Tibial nerve (tissue), 4 donors: ENCODE results near the gene PAK4.

Source experiments
- EP300 ChIP-seq, 2 donors: sonication (generic); formaldehyde crosslinking; IDR thresholded peaks; one replicate each; pipeline ENCODE4 v1.6.1; 2017; ENCODE audit warnings: antibody characterized with exemption in 2 of 2, mild to moderate bottlenecking in 1 of 2
- POLR2A ChIP-seq, 2 donors: fragments of 450-650 bp; IDR thresholded peaks; one replicate each; pipeline ENCODE4 v1.6.1; 2017; ENCODE audit warnings: antibody characterized with exemption in 2 of 2, mild to moderate bottlenecking in 2 of 2, moderate library complexity in 2 of 2
- TF ChIP-seq, protein P1 (sequence below), 5 experiments: fragments of 200-600 bp in 3 of 5; fragments of 450-650 bp in 2 of 5; sonication (generic) in 3 of 5; IDR thresholded peaks; one replicate each; pipeline ENCODE4 v1.5.1; 2016 to 2019; ENCODE audit warnings: antibody characterized with exemption in 5 of 5, mild to moderate bottlenecking in 3 of 5, moderate library complexity in 2 of 5

DNA sequence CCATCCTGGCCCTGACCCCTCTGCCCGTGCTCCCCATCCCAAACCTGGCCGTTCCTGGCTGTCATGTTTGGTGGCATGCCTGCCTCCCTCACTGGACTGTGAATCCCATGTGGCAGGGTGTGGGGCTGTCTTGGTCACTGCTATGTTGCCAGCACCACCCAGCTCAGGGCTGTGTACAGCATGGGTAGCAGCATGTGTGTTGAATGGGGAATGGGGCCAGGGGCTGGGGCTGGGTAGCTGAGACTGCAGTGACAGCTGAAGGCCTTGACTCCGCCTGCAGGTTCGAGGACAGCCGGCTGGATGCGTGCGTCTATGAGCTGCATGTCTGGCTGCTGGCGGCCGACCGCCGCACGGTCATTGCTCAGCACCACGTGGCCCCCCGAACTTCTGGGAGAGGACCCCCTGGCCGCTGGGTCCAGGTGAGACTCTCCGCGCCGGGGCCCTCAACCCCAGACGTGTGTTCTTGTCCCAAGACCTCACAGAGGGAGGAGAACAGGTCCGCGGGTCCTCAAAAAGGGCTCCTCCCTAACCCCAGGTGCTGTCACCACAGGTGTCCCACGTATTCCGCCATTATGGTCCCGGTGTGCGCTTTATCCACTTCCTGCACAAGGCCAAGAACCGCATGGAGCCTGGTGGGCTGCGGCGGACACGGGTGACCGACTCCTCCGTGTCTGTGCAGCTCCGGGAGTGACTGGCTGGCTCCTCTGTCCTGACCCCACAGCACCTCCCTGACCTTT is 74.6 kb downstream of the PAK4 start:
- TF ChIP-seq, protein P1, sequence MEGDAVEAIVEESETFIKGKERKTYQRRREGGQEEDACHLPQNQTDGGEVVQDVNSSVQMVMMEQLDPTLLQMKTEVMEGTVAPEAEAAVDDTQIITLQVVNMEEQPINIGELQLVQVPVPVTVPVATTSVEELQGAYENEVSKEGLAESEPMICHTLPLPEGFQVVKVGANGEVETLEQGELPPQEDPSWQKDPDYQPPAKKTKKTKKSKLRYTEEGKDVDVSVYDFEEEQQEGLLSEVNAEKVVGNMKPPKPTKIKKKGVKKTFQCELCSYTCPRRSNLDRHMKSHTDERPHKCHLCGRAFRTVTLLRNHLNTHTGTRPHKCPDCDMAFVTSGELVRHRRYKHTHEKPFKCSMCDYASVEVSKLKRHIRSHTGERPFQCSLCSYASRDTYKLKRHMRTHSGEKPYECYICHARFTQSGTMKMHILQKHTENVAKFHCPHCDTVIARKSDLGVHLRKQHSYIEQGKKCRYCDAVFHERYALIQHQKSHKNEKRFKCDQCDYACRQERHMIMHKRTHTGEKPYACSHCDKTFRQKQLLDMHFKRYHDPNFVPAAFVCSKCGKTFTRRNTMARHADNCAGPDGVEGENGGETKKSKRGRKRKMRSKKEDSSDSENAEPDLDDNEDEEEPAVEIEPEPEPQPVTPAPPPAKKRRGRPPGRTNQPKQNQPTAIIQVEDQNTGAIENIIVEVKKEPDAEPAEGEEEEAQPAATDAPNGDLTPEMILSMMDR (IDR thresholded peaks at IDR 0.05), result no peak
- no peak for TF ChIP-seq EP300 (IDR thresholded peaks at IDR 0.05)
- no peak for TF ChIP-seq POLR2A (IDR thresholded peaks at IDR 0.05)
